ENCODE data around the gene LEMD2.

- TF ChIP-seq, protein P1, sequence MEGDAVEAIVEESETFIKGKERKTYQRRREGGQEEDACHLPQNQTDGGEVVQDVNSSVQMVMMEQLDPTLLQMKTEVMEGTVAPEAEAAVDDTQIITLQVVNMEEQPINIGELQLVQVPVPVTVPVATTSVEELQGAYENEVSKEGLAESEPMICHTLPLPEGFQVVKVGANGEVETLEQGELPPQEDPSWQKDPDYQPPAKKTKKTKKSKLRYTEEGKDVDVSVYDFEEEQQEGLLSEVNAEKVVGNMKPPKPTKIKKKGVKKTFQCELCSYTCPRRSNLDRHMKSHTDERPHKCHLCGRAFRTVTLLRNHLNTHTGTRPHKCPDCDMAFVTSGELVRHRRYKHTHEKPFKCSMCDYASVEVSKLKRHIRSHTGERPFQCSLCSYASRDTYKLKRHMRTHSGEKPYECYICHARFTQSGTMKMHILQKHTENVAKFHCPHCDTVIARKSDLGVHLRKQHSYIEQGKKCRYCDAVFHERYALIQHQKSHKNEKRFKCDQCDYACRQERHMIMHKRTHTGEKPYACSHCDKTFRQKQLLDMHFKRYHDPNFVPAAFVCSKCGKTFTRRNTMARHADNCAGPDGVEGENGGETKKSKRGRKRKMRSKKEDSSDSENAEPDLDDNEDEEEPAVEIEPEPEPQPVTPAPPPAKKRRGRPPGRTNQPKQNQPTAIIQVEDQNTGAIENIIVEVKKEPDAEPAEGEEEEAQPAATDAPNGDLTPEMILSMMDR (IDR thresholded peaks at IDR 0.05 in 2 of 3, conservative IDR thresholded peaks at IDR 0.05 in 1 of 3; ENCODE audit: borderline replicate concordance in 1 of 3, insufficient read depth in 1 of 3, low read depth in 2 of 3, low read length in 2 of 3) = no peak
- TF ChIP-seq, protein P2, sequence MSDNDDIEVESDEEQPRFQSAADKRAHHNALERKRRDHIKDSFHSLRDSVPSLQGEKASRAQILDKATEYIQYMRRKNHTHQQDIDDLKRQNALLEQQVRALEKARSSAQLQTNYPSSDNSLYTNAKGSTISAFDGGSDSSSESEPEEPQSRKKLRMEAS (IDR thresholded peaks at IDR 0.05) = no peak
- TF ChIP-seq EGR1 (IDR thresholded peaks at IDR 0.05; ENCODE audit: low read depth) (no peak), EZH2 (IDR thresholded peaks at IDR 0.05) (no peak), POLR2AphosphoS5 (IDR thresholded peaks at IDR 0.05; ENCODE audit: low read depth, low read length) (no peak), CEBPB (IDR thresholded peaks at IDR 0.05; ENCODE audit: low read depth) (no peak), SIN3A (IDR thresholded peaks at IDR 0.05; ENCODE audit: low read depth) (no peak), JUND (IDR thresholded peaks at IDR 0.05) (no peak), EZH2phosphoT487 (IDR thresholded peaks at IDR 0.05; ENCODE audit: borderline replicate concordance) (no peak), POLR2A (IDR thresholded peaks at IDR 0.05; ENCODE audit: borderline replicate concordance, extremely low read depth, insufficient read depth, insufficient read length) (no peak)
- TF ChIP-seq, protein P3, sequence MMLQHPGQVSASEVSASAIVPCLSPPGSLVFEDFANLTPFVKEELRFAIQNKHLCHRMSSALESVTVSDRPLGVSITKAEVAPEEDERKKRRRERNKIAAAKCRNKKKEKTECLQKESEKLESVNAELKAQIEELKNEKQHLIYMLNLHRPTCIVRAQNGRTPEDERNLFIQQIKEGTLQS (IDR thresholded peaks at IDR 0.05) = no peak
Observed at GRCh38 chr6:33755070-33755869, 33.7 kb downstream of the LEMD2 start.
